Inferior parietal cortex (tissue), 1 donor: Measurements from ENCODE around the gene CYP3A5.
"Not testable (repeated sequence)": the region's sequence is repeated elsewhere in the genome, so short reads cannot be mapped to it uniquely, and the experiment has no call there.

Experiments used
- DNase-seq: peaks from one replicate; pipeline ENCODE4 v3.0.0-alpha.2; 2016; ENCODE audit errors: extremely low spot score

Gene CYP3A5

GRCh38 chr7:99685871-99686608 lies 6.2 kb upstream of the CYP3A5 start:
- DNase-seq, result not testable (repeated sequence)

- no peak for DNase-seq
Measured at GRCh38 chr7:99685129-99685758, 5.4 kb upstream of the CYP3A5 start.

- no peak for DNase-seq
Measured at GRCh38 chr7:99679032-99679399, 780 bp downstream of the CYP3A5 start.

GRCh38 chr7:99677648-99678045 lies 2.1 kb downstream of the CYP3A5 start:
- DNase-seq, result no peak

- no peak for DNase-seq
Measured at GRCh38 chr7:99677013-99677647, 2.7 kb downstream of the CYP3A5 start.

- DNase-seq, result no peak
Measured at GRCh38 chr7:99674995-99675742, 4.6 kb downstream of the CYP3A5 start.

GRCh38 chr7:99672573-99672972 lies 7.2 kb downstream of the CYP3A5 start:
- DNase-seq, result no peak

GRCh38 chr7:99669782-99670181 lies 10.0 kb downstream of the CYP3A5 start:
- DNase-seq, result no peak

GRCh38 chr7:99668541-99668940 lies 11.3 kb downstream of the CYP3A5 start:
- no peak for DNase-seq

GRCh38 chr7:99667179-99667578 lies 12.6 kb downstream of the CYP3A5 start:
- DNase-seq, result no peak

- DNase-seq, result no peak
Measured at GRCh38 chr7:99666013-99666395, 13.8 kb downstream of the CYP3A5 start.

- DNase-seq, result peak; percentile 51
Measured at GRCh38 chr7:99665312-99666012, 14.3 kb downstream of the CYP3A5 start.

GRCh38 chr7:99657879-99658278 lies 21.9 kb downstream of the CYP3A5 start:
- not testable (repeated sequence) for DNase-seq

GRCh38 chr7:99654626-99655025 lies 25.2 kb downstream of the CYP3A5 start:
- DNase-seq, result not testable (repeated sequence)

- DNase-seq, result no peak
Measured at GRCh38 chr7:99653754-99654153, 26.0 kb downstream of the CYP3A5 start.

- not testable (repeated sequence) for DNase-seq
Measured at GRCh38 chr7:99653269-99653668, 26.5 kb downstream of the CYP3A5 start.

GRCh38 chr7:99652671-99653070 lies 27.1 kb downstream of the CYP3A5 start:
- DNase-seq, result no peak

- no peak for DNase-seq
Measured at GRCh38 chr7:99651290-99651689, 28.5 kb downstream of the CYP3A5 start.

GRCh38 chr7:99648843-99649242 lies 31.0 kb downstream of the CYP3A5 start:
- no peak for DNase-seq

GRCh38 chr7:99645590-99645989 lies 34.2 kb downstream of the CYP3A5 start:
- no peak for DNase-seq

- no peak for DNase-seq
Measured at GRCh38 chr7:99644431-99644830, 35.4 kb downstream of the CYP3A5 start.

- no peak for DNase-seq
Measured at GRCh38 chr7:99643464-99643863, 36.3 kb downstream of the CYP3A5 start.
